D721Med (cell line): Measurements from ENCODE around the gene FSIP1.

Experiments
- DNase-seq: peaks from one replicate; pipeline ENCODE4 v3.0.0; 2011; ENCODE audit warnings: low spot score; ENCODE audit not compliant: insufficient read length
- FAIRE-seq: peaks from 2 replicates; lab custom pipeline; 2011; peaks lifted over from hg19 to GRCh38; lab: Jason Lieb, UNC
- TF ChIP-seq, protein P1 (sequence below): IDR thresholded peaks from 2 replicates; pipeline ENCODE4 v1.5.1; 2012; ENCODE audit warnings: mild to moderate bottlenecking, control low read depth; ENCODE audit not compliant: insufficient read depth; ENCODE audit errors: missing control alignments

FSIP1 gene

DNA sequence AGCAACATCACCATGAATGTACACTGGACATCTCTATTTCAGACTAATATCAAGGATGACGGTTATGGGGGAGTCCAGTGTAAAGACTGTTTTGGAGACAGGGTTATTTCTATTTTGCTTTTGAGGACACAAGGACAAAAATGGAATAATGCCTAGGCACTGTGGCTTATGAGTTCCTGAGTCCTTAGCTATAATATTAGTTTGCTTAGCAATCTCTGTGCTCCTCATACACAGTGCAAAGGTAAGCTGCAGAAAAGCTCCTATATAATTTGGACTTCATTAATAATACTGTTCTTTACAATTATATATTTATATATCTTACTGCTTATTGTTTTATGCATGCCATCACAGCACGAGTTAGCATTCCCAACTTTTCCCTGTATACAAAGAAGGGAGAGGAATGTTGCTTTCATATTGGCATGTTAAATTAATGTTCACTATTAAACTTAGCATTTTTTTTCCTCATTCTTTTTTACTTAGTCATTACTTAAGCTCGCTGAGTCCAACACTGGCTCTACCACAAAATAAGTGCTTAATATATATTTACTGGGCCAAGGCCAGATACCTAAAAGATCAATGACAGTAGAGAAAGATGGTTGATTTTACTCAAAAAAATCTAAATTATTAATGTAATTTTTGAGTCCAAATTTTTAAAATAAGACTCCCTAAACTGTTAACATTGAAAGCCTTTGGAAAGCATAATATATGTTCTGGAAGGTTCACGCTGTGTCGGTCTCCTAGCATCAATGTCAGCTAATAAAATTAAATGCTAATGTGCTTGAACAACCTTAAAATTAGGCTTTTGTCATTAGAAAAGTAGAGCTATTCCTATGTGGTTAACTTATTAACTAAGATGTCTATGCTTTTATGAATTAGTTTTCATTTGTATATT is 187.9 kb downstream of the FSIP1 start:
- DNase-seq (no peak), FAIRE-seq (no peak)
- TF ChIP-seq, protein P1, sequence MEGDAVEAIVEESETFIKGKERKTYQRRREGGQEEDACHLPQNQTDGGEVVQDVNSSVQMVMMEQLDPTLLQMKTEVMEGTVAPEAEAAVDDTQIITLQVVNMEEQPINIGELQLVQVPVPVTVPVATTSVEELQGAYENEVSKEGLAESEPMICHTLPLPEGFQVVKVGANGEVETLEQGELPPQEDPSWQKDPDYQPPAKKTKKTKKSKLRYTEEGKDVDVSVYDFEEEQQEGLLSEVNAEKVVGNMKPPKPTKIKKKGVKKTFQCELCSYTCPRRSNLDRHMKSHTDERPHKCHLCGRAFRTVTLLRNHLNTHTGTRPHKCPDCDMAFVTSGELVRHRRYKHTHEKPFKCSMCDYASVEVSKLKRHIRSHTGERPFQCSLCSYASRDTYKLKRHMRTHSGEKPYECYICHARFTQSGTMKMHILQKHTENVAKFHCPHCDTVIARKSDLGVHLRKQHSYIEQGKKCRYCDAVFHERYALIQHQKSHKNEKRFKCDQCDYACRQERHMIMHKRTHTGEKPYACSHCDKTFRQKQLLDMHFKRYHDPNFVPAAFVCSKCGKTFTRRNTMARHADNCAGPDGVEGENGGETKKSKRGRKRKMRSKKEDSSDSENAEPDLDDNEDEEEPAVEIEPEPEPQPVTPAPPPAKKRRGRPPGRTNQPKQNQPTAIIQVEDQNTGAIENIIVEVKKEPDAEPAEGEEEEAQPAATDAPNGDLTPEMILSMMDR = no peak

DNA sequence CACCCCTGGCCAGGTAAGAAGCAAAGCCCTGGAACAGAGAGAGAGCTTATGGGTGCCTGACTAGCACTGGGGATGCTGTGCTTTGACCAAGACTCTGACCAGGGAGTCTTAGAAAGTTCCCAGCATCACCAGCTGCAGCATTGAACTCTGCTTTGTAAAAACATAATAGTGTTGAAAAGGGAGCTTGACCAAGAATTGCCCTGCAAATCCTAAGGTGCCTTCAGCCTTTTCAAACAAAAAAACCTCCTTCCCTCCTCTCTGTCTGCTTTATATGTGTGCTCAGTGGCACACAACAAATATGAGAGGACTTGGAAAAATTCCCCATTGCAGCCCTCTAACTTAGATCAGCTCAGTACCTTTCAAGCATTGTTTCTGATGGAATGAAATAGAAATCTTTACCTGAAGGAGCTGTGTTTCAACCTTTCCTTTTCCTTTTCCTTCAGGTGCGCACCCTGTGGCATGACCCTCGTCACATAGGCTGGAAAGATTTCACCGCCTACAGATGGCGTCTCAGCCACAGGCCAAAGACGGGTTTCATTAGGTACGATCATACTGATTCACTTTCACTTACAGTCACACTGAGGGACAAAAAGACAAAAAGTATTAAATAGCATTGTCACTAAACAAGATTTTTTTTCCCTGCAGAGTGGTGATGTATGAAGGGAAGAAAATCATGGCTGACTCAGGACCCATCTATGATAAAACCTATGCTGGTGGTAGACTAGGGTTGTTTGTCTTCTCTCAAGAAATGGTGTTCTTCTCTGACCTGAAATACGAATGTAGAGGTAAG is 188.8 kb downstream of the FSIP1 start:
- TF ChIP-seq, protein P1 = no peak
- FAIRE-seq = no peak
- no peak for DNase-seq

DNA sequence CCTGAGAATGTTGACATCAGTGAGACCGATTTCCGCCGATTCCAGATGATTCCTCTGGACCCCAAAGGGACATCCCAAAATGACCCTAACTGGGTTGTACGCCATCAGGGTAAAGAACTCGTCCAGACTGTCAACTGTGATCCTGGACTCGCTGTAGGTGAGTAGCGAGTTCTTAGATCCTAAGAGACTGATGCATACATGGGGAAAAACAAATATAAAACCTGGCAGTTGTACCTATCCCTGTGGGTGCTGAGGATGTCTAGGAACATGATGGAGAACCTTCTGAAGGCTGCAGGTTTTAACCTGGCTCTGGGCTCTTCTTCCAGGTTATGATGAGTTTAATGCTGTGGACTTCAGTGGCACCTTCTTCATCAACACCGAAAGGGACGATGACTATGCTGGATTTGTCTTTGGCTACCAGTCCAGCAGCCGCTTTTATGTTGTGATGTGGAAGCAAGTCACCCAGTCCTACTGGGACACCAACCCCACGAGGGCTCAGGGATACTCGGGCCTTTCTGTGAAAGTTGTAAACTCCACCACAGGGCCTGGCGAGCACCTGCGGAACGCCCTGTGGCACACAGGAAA is 189.5 kb downstream of the FSIP1 start:
- TF ChIP-seq, protein P1 = no peak
- no peak for DNase-seq
- no peak for FAIRE-seq

DNA sequence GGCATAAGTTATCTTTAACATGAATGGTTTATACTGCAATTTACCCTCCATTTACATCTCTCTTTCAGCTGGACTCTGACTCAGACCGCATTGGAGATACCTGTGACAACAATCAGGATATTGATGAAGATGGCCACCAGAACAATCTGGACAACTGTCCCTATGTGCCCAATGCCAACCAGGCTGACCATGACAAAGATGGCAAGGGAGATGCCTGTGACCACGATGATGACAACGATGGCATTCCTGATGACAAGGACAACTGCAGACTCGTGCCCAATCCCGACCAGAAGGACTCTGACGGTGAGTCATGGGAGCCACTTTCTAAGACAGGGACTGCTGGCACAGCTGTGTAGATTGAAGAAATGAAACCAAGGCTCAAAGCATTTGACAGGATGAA is 190.1 kb downstream of the FSIP1 start:
- DNase-seq = no peak
- FAIRE-seq = no peak
- TF ChIP-seq, protein P1 = no peak

DNA sequence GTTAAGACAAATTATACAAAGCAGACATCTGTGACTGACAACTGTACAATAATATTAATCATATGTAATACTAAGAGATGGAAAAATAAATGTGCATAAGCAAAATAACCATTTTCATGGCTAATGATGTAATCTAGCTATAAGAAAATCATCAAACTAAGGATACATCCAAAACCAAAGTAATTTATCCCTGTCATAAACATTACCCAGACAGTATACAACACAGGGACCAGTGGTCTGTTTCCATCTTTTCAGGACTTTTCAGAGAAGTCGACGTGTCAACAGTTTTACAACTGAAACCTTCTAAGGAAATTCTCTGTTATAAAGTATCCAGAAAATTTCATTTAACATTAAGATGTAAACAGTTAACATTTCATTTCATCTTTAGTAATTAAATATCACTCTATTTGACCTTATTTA is 190.7 kb downstream of the FSIP1 start:
- no peak for FAIRE-seq
- TF ChIP-seq, protein P1 = no peak
- DNase-seq = no peak

DNA sequence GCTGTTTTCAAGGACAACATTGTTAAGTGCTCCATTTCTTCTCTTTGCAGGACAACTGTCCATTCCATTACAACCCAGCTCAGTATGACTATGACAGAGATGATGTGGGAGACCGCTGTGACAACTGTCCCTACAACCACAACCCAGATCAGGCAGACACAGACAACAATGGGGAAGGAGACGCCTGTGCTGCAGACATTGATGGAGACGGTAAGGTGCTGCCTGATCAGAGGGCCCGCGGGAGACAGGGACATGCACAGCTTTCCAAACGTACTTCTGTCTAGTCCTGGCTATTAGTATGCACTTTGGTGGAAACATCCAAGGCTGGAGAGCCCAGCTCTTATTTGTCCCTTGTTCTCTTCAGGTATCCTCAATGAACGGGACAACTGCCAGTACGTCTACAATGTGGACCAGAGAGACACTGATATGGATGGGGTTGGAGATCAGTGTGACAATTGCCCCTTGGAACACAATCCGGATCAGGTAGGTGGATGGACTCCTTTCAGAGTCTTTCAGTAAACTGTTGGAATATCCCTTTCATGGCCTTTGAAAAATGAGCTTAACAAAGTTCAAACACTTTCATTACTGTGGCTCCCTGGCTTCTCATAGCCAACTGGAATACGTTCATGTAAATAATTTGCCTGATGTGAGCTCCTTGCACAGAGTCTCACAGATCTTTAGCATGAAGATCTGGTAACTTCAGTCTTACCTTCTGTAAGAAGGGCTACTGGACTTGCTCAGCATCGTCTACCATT is 191.3 kb downstream of the FSIP1 start:
- DNase-seq (no peak), FAIRE-seq (no peak)
- TF ChIP-seq, protein P1 = no peak
